ENCODE measurements around the gene KSR2.
"Not testable (repeated sequence)": the region's sequence is repeated elsewhere in the genome, so short reads cannot be mapped to it uniquely, and the experiment has no call there.

The KSR2 gene

DNA sequence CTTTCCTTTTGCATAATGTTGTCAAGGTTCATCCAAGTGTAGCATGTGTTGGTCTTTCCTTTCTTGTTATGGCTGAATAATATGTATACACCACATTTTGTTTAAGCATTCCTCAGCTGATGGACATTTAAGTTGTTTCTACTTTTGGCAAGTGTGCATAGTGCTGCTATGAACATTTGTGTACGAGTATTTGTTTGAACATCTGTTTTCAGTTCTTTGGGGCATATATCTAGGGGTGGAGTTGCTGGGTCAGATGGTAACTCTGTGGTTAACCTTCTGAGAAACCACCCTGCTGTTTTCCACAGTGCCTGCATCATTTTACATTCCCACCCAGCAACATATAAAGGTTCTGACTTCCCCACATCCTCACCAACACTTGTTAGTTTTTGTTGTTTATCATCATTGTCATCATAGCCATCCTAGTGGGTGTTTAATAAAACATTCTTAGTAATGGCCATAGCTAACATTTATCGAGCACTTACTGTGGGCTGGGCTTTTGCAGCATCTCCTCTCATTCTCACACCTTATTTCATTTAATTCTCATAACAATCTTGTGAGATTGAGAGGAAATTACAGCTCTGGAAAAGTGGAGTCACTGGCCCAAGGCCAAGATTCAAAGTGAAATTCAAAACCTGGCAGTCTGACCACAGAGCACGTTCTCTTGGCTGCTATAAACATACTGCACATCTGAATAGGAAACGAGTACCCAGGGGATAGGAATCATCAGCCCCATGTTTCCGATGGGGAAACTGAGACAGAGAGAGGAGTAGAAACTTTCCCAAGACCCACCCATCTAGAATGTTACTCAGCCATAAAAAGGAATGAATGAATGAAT lies 193.6 kb downstream of the KSR2 start:
- H3K4me1 Mint-ChIP-seq (ENCODE audit: low read depth): no peaks in the 10 kb centered on the region
- no peaks in the 10 kb centered on the region for H3K9me3 Mint-ChIP-seq
- no peak overlapping the region for H3K4me3 Mint-ChIP-seq
- H3K36me3 Mint-ChIP-seq (ENCODE audit: low read depth): no peaks in the 10 kb centered on the region
- no peak overlapping the region for H3K27ac Mint-ChIP-seq
- H3K27me3 Mint-ChIP-seq (ENCODE audit: low read depth): no peaks in the 10 kb centered on the region

DNA sequence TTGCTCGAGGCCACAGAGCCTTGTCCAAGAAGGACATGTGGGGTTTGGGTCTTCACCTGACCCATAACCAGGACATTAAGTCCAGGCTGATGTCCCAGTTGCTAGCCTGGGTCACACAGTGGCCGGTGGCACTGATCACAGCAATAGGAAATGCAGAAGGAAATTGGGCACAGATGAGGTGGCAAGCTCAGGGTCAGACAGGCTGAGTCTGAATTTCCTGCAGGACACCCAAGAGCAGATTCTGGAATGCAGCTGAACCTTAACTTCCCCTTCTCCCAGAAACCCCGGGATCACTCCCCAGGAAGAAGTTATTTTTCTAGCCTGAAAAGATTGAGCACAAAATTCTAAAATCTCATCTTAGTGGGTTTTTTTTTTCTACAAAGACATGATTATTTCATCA lies 199.9 kb downstream of the KSR2 start:
- H3K27me3 Mint-ChIP-seq (ENCODE audit: low read depth): no peaks in the 10 kb centered on the region
- H3K4me1 Mint-ChIP-seq (ENCODE audit: low read depth): no peaks in the 10 kb centered on the region
- no peak overlapping the region for H3K4me3 Mint-ChIP-seq
- peaks cover 14% of the 10 kb centered on the region for H3K9me3 Mint-ChIP-seq
- H3K36me3 Mint-ChIP-seq (ENCODE audit: low read depth): no peaks in the 10 kb centered on the region
- H3K27ac Mint-ChIP-seq: no peak overlapping the region

DNA sequence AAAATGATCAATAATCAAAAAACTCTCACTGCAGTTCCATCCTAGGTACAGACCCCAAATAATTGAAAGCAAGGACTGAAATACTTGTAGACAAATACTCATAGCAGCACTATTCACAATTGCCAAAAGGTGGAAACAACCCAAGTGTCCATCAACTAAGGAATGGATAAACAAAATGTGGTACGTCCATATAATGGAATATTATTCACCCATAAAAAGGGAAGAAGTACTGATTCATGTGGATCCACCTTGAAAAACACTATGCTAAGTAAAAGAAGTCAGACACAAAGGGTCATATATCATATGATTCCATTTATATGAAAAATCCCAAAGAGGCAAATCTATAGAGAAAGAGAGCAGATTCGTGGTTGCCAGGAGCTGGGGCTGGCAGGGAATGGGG lies 202.8 kb downstream of the KSR2 start:
- H3K9me3 Mint-ChIP-seq: peaks cover 21% of the 10 kb centered on the region
- no peaks in the 10 kb centered on the region for H3K36me3 Mint-ChIP-seq (ENCODE audit: low read depth)
- no peaks in the 10 kb centered on the region for H3K4me1 Mint-ChIP-seq (ENCODE audit: low read depth)
- H3K27ac Mint-ChIP-seq: no peak overlapping the region
- H3K27me3 Mint-ChIP-seq (ENCODE audit: low read depth): no peaks in the 10 kb centered on the region
- H3K4me3 Mint-ChIP-seq: no peak overlapping the region

DNA sequence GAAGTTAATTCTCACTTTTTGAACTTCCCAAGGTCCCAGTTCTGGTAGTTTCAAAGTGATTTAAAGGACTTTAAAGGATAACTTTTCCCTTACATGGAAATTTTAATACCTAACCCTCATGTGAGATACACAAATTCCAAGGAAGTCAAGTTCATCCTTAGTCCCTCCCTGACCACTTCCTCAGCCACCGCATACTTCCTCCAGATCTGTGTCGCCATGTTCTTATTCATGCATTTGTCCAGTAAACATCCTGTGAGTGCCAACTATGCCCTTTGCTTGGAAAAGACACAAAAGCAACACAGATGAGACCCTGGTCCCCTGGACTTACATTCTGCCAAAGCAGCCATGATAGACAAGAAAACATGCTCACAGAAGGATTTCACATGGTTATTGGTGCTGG lies 206.6 kb downstream of the KSR2 start:
- no peak overlapping the region for H3K4me3 Mint-ChIP-seq
- no peaks in the 10 kb centered on the region for H3K36me3 Mint-ChIP-seq (ENCODE audit: low read depth)
- no peak overlapping the region for H3K27ac Mint-ChIP-seq
- H3K9me3 Mint-ChIP-seq: peaks cover 21% of the 10 kb centered on the region
- H3K4me1 Mint-ChIP-seq (ENCODE audit: low read depth): no peaks in the 10 kb centered on the region
- no peaks in the 10 kb centered on the region for H3K27me3 Mint-ChIP-seq (ENCODE audit: low read depth)

DNA sequence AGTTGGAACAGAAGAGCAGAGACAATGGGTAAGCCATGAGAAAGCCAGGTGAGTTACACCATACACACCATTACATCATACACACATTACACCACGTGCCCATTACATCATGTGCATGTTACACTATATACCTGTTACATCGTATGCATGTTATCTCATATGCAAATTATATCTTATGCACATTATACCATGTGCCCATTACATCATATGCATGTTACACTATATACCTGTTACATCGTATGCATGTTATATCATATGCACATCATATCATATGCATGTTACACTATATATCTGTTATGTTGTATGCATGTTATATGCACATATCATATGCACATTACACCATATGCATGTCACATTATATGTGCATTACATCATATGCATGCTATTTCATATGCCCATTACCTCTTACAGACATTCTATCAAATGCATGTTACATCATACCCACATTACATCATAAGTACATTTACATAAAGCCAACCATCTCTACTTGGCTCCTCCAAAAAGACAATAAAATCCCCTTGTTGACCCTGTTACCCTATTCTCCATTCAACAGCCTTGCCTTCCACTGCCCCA lies 207.2 kb downstream of the KSR2 start:
- H3K4me3 Mint-ChIP-seq: no peak overlapping the region
- no peak overlapping the region for H3K27ac Mint-ChIP-seq
- no peaks in the 10 kb centered on the region for H3K4me1 Mint-ChIP-seq (ENCODE audit: low read depth)
- H3K9me3 Mint-ChIP-seq: peaks cover 21% of the 10 kb centered on the region
- no peaks in the 10 kb centered on the region for H3K27me3 Mint-ChIP-seq (ENCODE audit: low read depth)
- H3K36me3 Mint-ChIP-seq (ENCODE audit: low read depth): no peaks in the 10 kb centered on the region

DNA sequence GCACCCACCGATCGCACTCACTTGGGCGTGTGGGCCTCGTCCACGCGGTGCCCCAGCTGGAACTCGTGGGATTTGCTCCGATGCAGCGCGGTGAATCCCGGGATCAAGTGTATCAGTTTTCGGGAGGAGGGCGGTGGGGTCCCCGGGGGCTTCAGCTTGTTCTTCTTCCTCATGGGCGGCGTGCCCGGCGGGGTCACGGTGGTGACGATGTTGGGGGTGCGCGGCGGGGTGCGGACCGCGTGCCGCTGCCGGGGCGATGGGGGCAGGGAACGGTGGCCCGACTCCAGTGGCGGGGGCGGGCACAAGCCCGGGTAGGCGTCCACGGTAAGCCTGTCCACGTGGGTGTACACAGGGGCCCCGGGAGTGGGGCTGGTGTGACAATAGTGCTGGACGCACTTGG lies 207.8 kb downstream of the KSR2 start:
- H3K9me3 Mint-ChIP-seq: peaks cover 15% of the 10 kb centered on the region
- H3K27ac Mint-ChIP-seq: no peak overlapping the region
- H3K4me1 Mint-ChIP-seq (ENCODE audit: low read depth): no peaks in the 10 kb centered on the region
- no peak overlapping the region for H3K4me3 Mint-ChIP-seq
- H3K27me3 Mint-ChIP-seq (ENCODE audit: low read depth): no peaks in the 10 kb centered on the region
- no peaks in the 10 kb centered on the region for H3K36me3 Mint-ChIP-seq (ENCODE audit: low read depth)

DNA sequence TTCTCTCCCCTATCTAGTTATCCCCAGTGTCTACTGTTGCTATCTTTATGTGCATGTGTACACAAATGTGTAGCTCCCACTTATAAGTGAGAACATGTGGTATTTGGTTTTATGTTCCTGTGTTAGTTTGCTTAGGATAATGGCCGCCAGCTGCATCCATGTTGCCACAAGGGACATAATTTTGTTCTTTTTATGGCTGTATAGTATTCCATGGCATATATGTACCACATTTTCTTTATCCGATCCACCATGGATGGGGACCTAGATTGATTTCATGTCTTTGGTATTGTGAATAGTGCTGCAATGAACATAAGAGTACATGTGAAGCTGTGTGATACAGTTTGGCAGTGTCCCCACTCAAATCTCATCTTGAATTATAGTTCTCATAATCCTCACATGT lies 218.1 kb downstream of the KSR2 start:
- Mint-ChIP-seq H3K27ac (no peak overlapping the region), H3K4me1 (ENCODE audit: low read depth) (no peaks in the 10 kb centered on the region), H3K36me3 (ENCODE audit: low read depth) (no peaks in the 10 kb centered on the region), H3K27me3 (ENCODE audit: low read depth) (no peaks in the 10 kb centered on the region), H3K9me3 (peaks cover 6% of the 10 kb centered on the region), H3K4me3 (no peak overlapping the region)

DNA sequence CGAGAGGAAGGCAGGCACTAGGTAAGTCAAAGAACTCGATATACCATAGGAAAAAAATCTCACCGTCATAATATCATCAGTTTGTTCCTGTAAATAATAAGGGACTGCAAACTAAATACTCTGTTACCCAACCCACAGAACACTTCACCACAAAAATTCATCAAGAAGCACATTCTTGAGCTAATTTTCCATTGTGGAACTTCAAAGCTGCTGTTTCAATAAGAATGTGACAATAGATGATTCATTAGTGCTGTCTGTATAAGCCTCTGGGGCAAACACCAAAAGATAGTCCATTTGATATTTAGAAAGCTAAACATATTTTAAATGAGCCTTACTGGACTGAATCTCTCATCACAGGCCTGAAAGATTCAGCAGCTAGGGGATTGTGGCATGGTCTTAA lies 219.4 kb downstream of the KSR2 start:
- no peaks in the 10 kb centered on the region for H3K27me3 Mint-ChIP-seq (ENCODE audit: low read depth)
- no peaks in the 10 kb centered on the region for H3K4me1 Mint-ChIP-seq (ENCODE audit: low read depth)
- H3K9me3 Mint-ChIP-seq: peaks cover 6% of the 10 kb centered on the region
- no peaks in the 10 kb centered on the region for H3K36me3 Mint-ChIP-seq (ENCODE audit: low read depth)
- no peak overlapping the region for H3K27ac Mint-ChIP-seq
- no peak overlapping the region for H3K4me3 Mint-ChIP-seq

DNA sequence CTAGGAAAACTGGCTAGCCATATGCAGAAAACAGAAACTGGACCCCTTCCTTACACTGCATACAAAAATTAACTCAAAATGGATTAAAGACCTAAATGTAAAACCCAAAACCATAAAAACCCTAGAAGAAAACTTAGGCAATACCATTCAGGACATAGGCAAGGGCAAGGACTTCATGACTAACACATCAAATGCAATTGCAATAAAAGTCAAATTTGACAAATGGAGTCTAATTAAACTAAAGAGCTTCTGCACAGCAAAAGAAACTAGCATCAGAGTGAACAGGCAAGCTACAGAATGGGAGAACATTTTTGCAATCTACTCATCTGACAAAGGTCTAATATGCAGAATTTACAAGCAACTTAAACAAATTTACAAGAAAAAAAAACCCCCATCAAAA lies 222.4 kb downstream of the KSR2 start:
- not testable (repeated sequence) for H3K9me3 Mint-ChIP-seq; H3K36me3 Mint-ChIP-seq (ENCODE audit: low read depth); H3K27me3 Mint-ChIP-seq (ENCODE audit: low read depth); H3K27ac Mint-ChIP-seq; H3K4me1 Mint-ChIP-seq (ENCODE audit: low read depth); H3K4me3 Mint-ChIP-seq

DNA sequence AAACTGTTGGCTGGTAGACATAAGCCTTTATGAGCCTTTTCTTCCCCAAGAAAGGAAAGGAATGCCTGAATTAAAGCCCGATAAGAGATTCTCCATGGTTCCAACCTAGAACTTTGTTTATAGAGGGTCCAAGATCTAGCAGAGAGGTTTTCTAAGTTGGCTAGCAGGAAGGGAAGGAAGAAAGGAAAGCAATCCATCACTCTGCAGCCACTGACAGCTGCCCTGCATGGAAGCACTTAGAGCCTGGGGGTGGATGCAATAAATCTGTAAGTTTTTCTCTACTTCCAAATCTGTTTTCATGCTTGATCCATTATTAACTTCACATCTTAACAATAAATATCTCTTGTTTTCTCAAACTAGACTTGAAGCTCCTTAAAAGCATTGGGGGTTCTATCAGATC lies 224.4 kb downstream of the KSR2 start:
- Mint-ChIP-seq H3K27me3 (ENCODE audit: low read depth) (no peaks in the 10 kb centered on the region), H3K9me3 (peaks cover 6% of the 10 kb centered on the region), H3K4me3 (no peak overlapping the region), H3K4me1 (ENCODE audit: low read depth) (no peaks in the 10 kb centered on the region), H3K27ac (no peak overlapping the region), H3K36me3 (ENCODE audit: low read depth) (no peaks in the 10 kb centered on the region)

DNA sequence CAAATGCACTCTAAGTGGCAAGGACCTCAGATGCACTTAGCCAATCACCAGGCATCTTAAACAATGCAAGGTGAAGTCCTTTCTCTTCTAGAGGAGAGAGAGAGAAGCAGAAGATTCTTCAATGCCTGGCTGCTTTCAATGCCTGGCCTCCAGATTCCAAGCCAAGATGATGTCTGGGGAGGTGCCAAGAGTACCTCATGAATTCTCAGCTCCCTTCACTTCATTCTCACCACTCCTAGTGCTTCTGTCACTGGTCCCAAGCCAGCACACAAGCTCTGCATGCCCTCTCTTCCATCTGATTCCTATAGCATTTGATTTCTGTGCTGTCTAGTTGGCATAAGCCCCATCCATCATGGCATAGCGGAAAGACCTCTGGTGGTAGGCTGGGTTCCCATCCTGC lies 225.0 kb downstream of the KSR2 start:
- Mint-ChIP-seq H3K36me3 (ENCODE audit: low read depth) (no peaks in the 10 kb centered on the region), H3K9me3 (peaks cover 6% of the 10 kb centered on the region), H3K27me3 (ENCODE audit: low read depth) (no peaks in the 10 kb centered on the region), H3K4me1 (ENCODE audit: low read depth) (no peaks in the 10 kb centered on the region), H3K4me3 (no peak overlapping the region), H3K27ac (no peak overlapping the region)

DNA sequence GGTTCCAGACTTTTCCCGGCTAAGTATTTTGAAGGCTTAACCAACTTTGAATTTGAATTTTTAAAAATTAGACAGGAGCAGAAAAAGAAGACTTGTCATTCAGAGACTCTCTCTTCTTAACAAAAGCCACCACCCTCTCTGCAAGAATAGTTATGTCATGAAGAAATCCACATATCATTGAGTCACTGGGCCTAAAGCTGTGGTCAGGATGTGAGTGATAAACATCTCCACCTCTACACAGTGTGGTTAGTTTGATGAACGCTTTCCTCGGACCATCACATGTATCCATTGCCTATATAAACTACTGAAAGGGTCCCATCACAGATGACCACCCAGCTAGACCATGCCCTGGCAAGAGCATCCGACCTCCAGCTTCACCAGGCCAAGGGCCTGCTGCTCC lies 226.1 kb downstream of the KSR2 start:
- peaks cover 2% of the 10 kb centered on the region for H3K9me3 Mint-ChIP-seq
- no peak overlapping the region for H3K4me3 Mint-ChIP-seq
- no peaks in the 10 kb centered on the region for H3K36me3 Mint-ChIP-seq (ENCODE audit: low read depth)
- H3K27ac Mint-ChIP-seq: no peak overlapping the region
- no peaks in the 10 kb centered on the region for H3K4me1 Mint-ChIP-seq (ENCODE audit: low read depth)
- no peaks in the 10 kb centered on the region for H3K27me3 Mint-ChIP-seq (ENCODE audit: low read depth)

DNA sequence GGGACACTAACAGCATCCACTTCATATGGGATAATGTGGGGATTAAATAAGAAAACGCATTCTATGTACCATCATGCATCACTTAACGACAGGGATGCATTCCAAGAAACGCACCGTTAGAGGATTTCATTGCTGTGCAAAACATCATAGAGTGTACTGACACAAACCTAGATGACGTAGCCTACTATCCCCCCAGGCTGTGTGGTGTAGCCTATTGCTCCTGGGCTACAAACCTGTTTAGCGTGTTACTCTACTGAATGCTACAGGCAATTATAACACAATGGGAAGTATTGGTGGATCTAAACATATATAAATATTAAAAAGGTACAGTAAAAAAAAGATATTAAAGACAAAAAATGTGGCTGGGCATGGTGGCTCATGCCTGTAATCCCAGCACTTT lies 230.6 kb downstream of the KSR2 start:
- no peaks in the 10 kb centered on the region for H3K36me3 Mint-ChIP-seq (ENCODE audit: low read depth)
- no peaks in the 10 kb centered on the region for H3K9me3 Mint-ChIP-seq
- H3K27ac Mint-ChIP-seq: no peak overlapping the region
- no peak overlapping the region for H3K4me3 Mint-ChIP-seq
- H3K4me1 Mint-ChIP-seq (ENCODE audit: low read depth): no peaks in the 10 kb centered on the region
- H3K27me3 Mint-ChIP-seq (ENCODE audit: low read depth): no peaks in the 10 kb centered on the region

DNA sequence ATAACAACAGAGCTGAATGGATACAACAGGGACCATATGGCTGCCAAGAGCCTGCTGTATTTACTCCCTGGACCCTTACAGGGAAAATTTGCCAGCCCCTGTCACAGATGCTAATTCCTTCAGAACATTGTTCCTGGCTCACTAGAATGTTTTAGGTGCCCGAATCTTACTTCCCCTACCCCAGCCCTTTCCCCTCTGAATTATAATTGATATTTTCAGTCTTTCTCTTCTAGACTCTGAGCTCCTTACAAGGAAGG lies 235.3 kb downstream of the KSR2 start:
- Mint-ChIP-seq H3K9me3 (no peaks in the 10 kb centered on the region), H3K36me3 (ENCODE audit: low read depth) (no peaks in the 10 kb centered on the region)

DNA sequence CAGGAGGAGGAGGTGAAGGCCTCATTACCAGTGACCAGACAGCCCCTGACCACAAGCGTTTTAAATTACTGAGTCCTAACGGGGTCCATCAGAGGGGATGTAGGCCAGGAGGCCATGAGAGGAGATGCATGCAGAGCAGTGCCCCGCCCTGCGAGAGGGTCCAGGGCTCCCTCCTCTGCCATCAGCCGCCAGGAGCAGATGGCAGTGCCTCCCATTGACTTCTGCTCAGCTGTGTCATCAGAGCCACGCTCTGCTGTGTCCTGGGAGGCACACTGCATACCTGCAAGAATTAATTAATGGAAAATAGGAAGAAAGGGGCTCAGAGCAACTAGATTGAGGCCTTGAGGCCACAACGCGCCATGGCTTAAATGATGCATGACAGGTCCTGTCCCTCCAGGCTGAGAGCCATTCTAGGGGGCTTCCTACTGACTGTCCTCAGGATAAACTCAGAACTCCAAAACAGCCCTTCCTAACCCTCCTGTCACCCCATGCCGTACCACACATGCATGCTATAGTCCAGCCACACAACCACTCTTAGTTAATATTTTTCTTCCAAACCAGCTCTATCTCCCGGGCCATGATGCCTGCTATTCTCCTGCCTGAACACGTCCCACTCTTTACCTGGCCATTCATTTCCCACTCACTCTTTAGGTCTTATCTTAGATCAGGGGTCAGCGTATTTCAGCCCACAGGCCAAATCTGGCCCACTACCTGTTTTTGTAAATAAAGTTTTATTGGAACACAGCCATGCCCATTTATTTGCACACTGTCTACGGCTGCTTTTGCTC lies 235.8 kb downstream of the KSR2 start:
- no peaks in the 10 kb centered on the region for H3K9me3 Mint-ChIP-seq
- H3K4me3 Mint-ChIP-seq: no peak overlapping the region
- H3K36me3 Mint-ChIP-seq (ENCODE audit: low read depth): no peaks in the 10 kb centered on the region
- no peaks in the 10 kb centered on the region for H3K27me3 Mint-ChIP-seq (ENCODE audit: low read depth)
- H3K27ac Mint-ChIP-seq: no peak overlapping the region
- H3K4me1 Mint-ChIP-seq (ENCODE audit: low read depth): no peaks in the 10 kb centered on the region

More for the DNA sequence above, 235.3 kb downstream of the KSR2 start:
- H3K4me1 Mint-ChIP-seq (ENCODE audit: low read depth): no peaks in the 10 kb centered on the region
- no peak overlapping the region for H3K27ac Mint-ChIP-seq
- H3K4me3 Mint-ChIP-seq: no peak overlapping the region
- H3K27me3 Mint-ChIP-seq (ENCODE audit: low read depth): no peaks in the 10 kb centered on the region
